Memory B cell (primary cell): ENCODE results near the gene BAG1.

ENCODE experiments used
- ATAC-seq: fragments of 150-1000 bp; cut with Tn5 transposase; 2 replicates; pipeline ENCODE4 v1.10.0; 2021; ENCODE audit warnings: low read depth, mild to moderate bottlenecking, moderate library complexity
- DNase-seq, 2 donors: peaks; one replicate each; pipeline ENCODE4 v3.0.0; 2022; ENCODE audit warnings: low spot score in 2 of 2
- H3K27ac Mint-ChIP-seq: one replicate; pipeline ENCODE4 v1.8.0; 2022; ENCODE audit warnings: mild to moderate bottlenecking, moderate library complexity, mixed read lengths
- H3K27me3 Mint-ChIP-seq: one replicate; pipeline ENCODE4 v1.8.0; 2022; ENCODE audit warnings: mixed read lengths
- H3K36me3 Mint-ChIP-seq: one replicate; pipeline ENCODE4 v1.8.0; 2022; ENCODE audit warnings: mild to moderate bottlenecking, mixed read lengths
- H3K4me1 Mint-ChIP-seq: one replicate; pipeline ENCODE4 v1.8.0; 2022; ENCODE audit warnings: mixed read lengths
- H3K4me3 Mint-ChIP-seq: one replicate; pipeline ENCODE4 v1.8.0; 2022; ENCODE audit warnings: mild to moderate bottlenecking, moderate library complexity, mixed read lengths
- H3K9me3 Mint-ChIP-seq: one replicate; pipeline ENCODE4 v1.8.0; 2022; ENCODE audit warnings: mixed read lengths

Gene BAG1

DNA sequence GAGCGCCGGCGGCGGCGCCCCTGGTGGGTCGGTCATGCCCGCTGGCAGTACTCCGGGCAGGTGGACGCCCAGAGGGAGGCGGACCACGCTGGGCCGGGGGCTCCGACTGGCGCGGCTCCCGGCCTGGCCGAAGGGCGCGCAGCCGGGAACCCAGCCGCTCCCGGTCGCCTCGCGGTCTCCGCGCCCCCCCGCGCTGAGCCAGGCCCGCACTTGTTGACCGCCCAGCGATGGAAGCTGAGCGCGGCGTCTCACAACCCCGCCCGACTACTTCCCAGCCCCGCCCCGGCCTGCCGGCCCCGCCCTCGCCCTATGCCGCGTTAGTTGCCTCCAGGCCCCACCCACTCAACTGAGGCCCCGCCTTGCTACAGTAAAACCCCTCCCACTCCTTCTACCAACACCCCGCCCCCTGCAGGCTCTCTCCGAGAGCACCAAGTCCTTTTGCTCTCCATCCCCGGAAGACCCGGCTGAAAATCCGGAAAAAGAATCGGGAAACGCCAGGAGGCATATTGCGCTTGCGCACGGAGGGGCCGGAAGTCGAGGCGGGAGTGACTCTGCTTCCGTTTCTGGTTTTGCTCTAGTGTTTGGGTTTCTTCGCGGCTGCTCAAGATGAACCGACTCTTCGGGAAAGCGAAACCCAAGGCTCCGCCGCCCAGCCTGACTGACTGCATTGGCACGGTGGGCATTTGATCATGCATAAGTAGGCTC, at the start of gene BAG1, which contains the start of gene CHMP5:
BAG1 (minus strand) TSS at position 236 of the 705 bp plus-strand sequence.
CHMP5 (plus strand) TSS at position 577 of the 705 bp plus-strand sequence; CDS start at position 607, 30 bp downstream.
- ATAC-seq (peak; percentile 88), DNase-seq (peak; percentile 98 to 99)
- Mint-ChIP-seq H3K27me3 (no peaks in the 10 kb centered on the region), H3K4me1 (peaks cover 32% of the 10 kb centered on the region), H3K27ac (peak within 1 kb of the TSS; percentile 98), H3K4me3 (peak within 1 kb of the TSS; percentile 93), H3K9me3 (no peaks in the 10 kb centered on the region), H3K36me3 (peaks cover 19% of the 10 kb centered on the region)

DNA sequence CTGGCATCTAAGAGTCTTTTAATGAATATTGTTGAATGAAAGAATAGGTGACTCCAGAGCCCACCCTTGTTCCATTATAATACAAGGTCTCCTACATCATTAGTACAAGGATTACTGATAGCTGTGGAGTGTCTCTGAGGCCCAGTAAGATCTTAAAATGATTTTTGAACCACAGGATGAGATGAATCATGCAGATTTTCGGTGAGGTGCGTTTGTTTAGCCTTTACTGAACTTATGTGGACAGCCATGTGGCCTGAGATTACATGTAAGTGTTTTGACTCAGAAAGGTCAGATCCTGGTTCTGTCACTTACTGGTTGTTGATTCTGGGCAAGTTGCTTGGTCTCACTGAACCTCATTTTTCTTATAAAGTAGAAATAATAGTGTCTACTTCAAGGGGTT, 47.4 kb upstream of the BAG1 start:
- H3K9me3 Mint-ChIP-seq = no peaks in the 10 kb centered on the region
- no peaks in the 10 kb centered on the region for H3K27me3 Mint-ChIP-seq
- H3K36me3 Mint-ChIP-seq = peaks cover 26% of the 10 kb centered on the region
- DNase-seq (no peak), ATAC-seq (no peak)
- no peak overlapping the region for H3K4me3 Mint-ChIP-seq
- H3K4me1 Mint-ChIP-seq = peaks cover 4% of the 10 kb centered on the region
- H3K27ac Mint-ChIP-seq = no peak overlapping the region

- peaks cover 4% of the 10 kb centered on the region for H3K4me1 Mint-ChIP-seq
- no peaks in the 10 kb centered on the region for H3K9me3 Mint-ChIP-seq
- H3K4me3 Mint-ChIP-seq = no peak overlapping the region
- DNase-seq (no peak), ATAC-seq (no peak)
- H3K27me3 Mint-ChIP-seq = no peaks in the 10 kb centered on the region
- H3K27ac Mint-ChIP-seq = no peak overlapping the region
- peaks cover 26% of the 10 kb centered on the region for H3K36me3 Mint-ChIP-seq
Measured at GRCh38 chr9:33310748-33311147, 46.2 kb upstream of the BAG1 start.

DNA sequence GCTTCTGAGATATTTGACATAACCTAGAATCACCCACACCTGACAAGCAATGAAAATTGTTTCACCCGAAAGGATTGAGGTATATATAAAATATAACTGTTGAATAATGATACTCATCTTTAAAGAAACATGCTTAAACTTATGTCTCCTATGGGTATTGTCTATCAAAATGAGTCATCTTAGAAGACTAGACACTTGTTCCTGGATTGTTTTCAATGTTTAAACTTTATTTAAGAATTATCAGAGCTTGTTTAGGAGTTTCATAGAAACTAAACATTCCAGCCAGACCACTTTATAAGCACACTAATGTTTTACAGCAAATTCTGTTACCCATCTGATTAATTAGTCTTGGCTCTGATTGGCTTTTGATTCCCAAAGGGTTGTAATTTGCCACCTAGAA, 45.4 kb upstream of the BAG1 start:
- H3K4me1 Mint-ChIP-seq = peaks cover 4% of the 10 kb centered on the region
- H3K36me3 Mint-ChIP-seq = peaks cover 22% of the 10 kb centered on the region
- H3K9me3 Mint-ChIP-seq = no peaks in the 10 kb centered on the region
- no peaks in the 10 kb centered on the region for H3K27me3 Mint-ChIP-seq
- ATAC-seq (no peak), DNase-seq (no peak)
- H3K4me3 Mint-ChIP-seq = no peak overlapping the region
- H3K27ac Mint-ChIP-seq = peak overlapping the region; percentile 14

DNA sequence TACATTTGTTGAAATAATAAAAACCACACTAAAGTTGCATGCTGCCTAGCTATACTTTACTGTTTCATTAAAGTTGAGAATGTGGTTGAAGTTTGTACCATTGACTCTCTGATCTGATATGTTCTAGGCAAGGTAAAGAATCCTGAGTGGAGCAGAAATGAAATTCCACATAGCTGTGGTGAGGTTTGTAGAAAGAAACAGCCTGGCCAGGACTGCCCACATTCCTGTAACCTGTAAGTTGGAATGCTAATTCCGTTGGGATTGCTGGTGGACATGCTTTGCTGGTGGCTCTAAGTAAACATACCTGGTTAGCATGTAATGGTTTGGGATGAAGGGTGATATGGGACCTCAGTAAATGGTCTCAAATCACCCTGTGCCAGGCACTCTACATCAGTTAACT, 42.6 kb upstream of the BAG1 start:
- no peak overlapping the region for H3K4me3 Mint-ChIP-seq
- H3K27me3 Mint-ChIP-seq = no peaks in the 10 kb centered on the region
- H3K36me3 Mint-ChIP-seq = peaks cover 18% of the 10 kb centered on the region
- H3K9me3 Mint-ChIP-seq = no peaks in the 10 kb centered on the region
- no peak overlapping the region for H3K27ac Mint-ChIP-seq
- DNase-seq (no peak), ATAC-seq (no peak)
- peaks cover 7% of the 10 kb centered on the region for H3K4me1 Mint-ChIP-seq

- H3K27ac Mint-ChIP-seq = no peak overlapping the region
- DNase-seq (no peak), ATAC-seq (no peak)
Measured at GRCh38 chr9:33306037-33306436, 41.5 kb upstream of the BAG1 start.

GRCh38 chr9:33304362-33304761, 39.9 kb upstream of the BAG1 start:
- H3K4me1 Mint-ChIP-seq = peaks cover 16% of the 10 kb centered on the region
- no peak overlapping the region for H3K27ac Mint-ChIP-seq
- no peaks in the 10 kb centered on the region for H3K9me3 Mint-ChIP-seq
- H3K27me3 Mint-ChIP-seq = no peaks in the 10 kb centered on the region
- H3K4me3 Mint-ChIP-seq = no peak overlapping the region
- no peak for ATAC-seq
- DNase-seq = no peak
- peaks cover 15% of the 10 kb centered on the region for H3K36me3 Mint-ChIP-seq

More at GRCh38 chr9:33306037-33306436, 41.5 kb upstream of the BAG1 start:
- Mint-ChIP-seq H3K9me3 (no peaks in the 10 kb centered on the region), H3K4me1 (peaks cover 7% of the 10 kb centered on the region), H3K36me3 (peaks cover 18% of the 10 kb centered on the region), H3K4me3 (no peak overlapping the region), H3K27me3 (no peaks in the 10 kb centered on the region)

DNA sequence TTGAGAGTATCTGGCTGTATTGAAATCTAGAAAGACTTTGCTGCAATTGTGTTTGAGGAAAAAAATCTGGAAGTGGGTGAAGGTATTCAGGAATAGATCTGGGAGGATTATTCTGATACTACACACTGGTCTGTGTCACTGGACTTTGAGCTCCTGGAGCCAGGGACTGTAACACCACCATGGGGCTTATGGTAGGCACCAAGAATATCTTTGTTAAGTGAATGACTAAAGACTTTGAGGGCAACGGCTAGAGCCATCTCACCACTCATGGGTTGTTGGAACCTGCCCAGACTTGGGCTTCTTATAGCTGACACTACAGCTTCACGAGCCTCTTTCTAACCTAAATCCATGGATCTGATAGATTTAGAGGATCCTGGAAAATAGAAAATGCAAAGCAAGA, 36.0 kb upstream of the BAG1 start:
- Mint-ChIP-seq H3K4me3 (no peak overlapping the region), H3K9me3 (no peaks in the 10 kb centered on the region), H3K36me3 (peaks cover 25% of the 10 kb centered on the region), H3K27ac (peak overlapping the region; percentile 97), H3K4me1 (peaks cover 44% of the 10 kb centered on the region), H3K27me3 (no peaks in the 10 kb centered on the region)
- ATAC-seq (no peak), DNase-seq (no peak)

GRCh38 chr9:33297432-33297831, 32.9 kb upstream of the BAG1 start:
- H3K4me3 Mint-ChIP-seq = peak overlapping the region; percentile 82
- peak; percentile 52 to 75 for DNase-seq
- H3K9me3 Mint-ChIP-seq = no peaks in the 10 kb centered on the region
- no peaks in the 10 kb centered on the region for H3K27me3 Mint-ChIP-seq
- peak; percentile 95 for ATAC-seq
- H3K27ac Mint-ChIP-seq = peak overlapping the region; percentile 97
- peaks cover 34% of the 10 kb centered on the region for H3K36me3 Mint-ChIP-seq
- peaks cover 61% of the 10 kb centered on the region for H3K4me1 Mint-ChIP-seq

GRCh38 chr9:33295571-33295970, 31.1 kb upstream of the BAG1 start:
- H3K4me3 Mint-ChIP-seq = peak overlapping the region; percentile 55
- DNase-seq (no peak), ATAC-seq (peak; percentile 18)
- peaks cover 66% of the 10 kb centered on the region for H3K4me1 Mint-ChIP-seq
- H3K9me3 Mint-ChIP-seq = no peaks in the 10 kb centered on the region
- H3K27ac Mint-ChIP-seq = peak overlapping the region; percentile 97
- H3K27me3 Mint-ChIP-seq = no peaks in the 10 kb centered on the region
- H3K36me3 Mint-ChIP-seq = peaks cover 39% of the 10 kb centered on the region

DNA sequence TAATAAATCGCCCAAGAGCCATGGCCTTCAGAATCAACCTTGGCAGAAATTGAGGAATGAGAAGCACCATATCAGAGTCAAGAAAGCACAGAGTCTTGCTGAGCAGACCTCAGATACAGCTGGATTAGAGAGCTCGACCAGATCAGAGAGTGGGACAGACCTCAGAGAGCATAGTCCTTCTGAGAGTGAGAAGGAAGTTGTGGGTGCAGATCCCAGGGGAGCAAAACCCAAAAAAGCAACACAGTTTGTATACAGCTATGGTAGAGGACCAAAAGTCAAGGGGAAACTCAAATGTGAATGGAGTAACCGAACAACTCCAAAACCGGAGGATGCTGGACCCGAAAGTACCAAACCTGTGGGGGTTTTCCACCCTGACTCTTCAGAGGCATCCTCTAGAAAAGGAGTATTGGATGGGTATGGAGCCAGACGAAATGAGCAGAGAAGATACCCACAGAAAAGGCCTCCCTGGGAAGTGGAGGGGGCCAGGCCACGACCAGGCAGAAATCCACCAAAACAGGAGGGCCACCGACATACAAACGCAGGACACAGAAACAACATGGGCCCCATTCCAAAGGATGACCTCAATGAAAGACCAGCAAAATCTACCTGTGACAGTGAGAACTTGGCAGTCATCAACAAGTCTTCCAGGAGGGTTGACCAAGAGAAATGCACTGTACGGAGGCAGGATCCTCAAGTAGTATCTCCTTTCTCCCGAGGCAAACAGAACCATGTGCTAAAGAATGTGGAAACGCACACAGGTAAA, 30.3 kb upstream of the BAG1 start:
- ATAC-seq = no peak
- Mint-ChIP-seq H3K36me3 (peaks cover 39% of the 10 kb centered on the region), H3K27ac (peak overlapping the region; percentile 97), H3K4me3 (peak overlapping the region; percentile 63), H3K27me3 (no peaks in the 10 kb centered on the region), H3K9me3 (no peaks in the 10 kb centered on the region), H3K4me1 (peaks cover 63% of the 10 kb centered on the region)
- no peak for DNase-seq

DNA sequence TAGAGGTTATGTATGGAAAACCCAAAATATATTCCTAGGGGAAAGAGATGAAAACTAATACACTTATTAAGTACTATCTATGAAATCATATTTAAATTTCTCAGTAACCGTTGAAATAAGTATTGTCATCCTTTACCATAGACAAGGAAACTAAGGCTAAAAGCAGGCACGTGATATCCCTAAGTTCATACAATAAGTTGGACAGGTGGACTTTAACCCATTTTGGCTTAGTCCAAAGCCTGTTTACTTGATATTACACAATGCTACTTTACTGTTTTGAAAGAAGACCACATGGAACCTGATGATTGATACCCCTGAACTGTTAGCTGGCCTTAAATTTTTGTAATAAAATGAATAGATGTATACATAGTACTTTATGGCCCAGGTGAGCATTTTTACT, 29.3 kb upstream of the BAG1 start:
- Mint-ChIP-seq H3K4me3 (no peak overlapping the region), H3K27me3 (no peaks in the 10 kb centered on the region), H3K4me1 (peaks cover 57% of the 10 kb centered on the region), H3K36me3 (peaks cover 39% of the 10 kb centered on the region), H3K9me3 (no peaks in the 10 kb centered on the region), H3K27ac (peak overlapping the region; percentile 87)
- ATAC-seq (no peak), DNase-seq (no peak)

- DNase-seq (no peak), ATAC-seq (no peak)
- Mint-ChIP-seq H3K27me3 (no peaks in the 10 kb centered on the region), H3K36me3 (peaks cover 29% of the 10 kb centered on the region), H3K27ac (peak overlapping the region; percentile 87), H3K4me3 (peak overlapping the region; percentile 97), H3K9me3 (no peaks in the 10 kb centered on the region), H3K4me1 (peaks cover 39% of the 10 kb centered on the region)
Measured at GRCh38 chr9:33291901-33292300, 27.4 kb upstream of the BAG1 start.

DNA sequence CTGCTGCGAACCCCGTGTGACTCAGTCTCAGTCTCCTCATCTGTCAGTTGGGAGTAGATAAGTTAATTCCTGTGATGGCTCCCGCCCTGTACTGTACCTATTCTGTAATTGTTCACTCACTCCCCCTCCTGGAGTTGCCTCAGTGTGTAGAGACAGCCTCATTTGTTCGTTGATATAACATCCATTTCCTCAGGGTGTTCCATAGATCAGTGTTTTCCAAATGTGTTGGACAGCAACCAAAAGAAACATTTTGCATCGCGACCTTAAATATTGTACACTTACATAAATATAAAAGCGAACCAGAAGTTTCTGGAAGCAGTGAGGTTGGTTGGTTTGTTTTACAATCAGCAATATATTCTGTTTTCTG, 26.5 kb upstream of the BAG1 start:
- peaks cover 33% of the 10 kb centered on the region for H3K4me1 Mint-ChIP-seq
- peaks cover 23% of the 10 kb centered on the region for H3K36me3 Mint-ChIP-seq
- peak overlapping the region; percentile 99 for H3K27ac Mint-ChIP-seq
- DNase-seq (no peak), ATAC-seq (no peak)
- H3K27me3 Mint-ChIP-seq = no peaks in the 10 kb centered on the region
- H3K4me3 Mint-ChIP-seq = peak overlapping the region; percentile 97
- H3K9me3 Mint-ChIP-seq = no peaks in the 10 kb centered on the region
